Measurements from ENCODE around the gene ZMYND8.

GRCh38 chr20:47350181-47350550 lies 6.3 kb downstream of the ZMYND8 start:
- TF ChIP-seq, protein P1, sequence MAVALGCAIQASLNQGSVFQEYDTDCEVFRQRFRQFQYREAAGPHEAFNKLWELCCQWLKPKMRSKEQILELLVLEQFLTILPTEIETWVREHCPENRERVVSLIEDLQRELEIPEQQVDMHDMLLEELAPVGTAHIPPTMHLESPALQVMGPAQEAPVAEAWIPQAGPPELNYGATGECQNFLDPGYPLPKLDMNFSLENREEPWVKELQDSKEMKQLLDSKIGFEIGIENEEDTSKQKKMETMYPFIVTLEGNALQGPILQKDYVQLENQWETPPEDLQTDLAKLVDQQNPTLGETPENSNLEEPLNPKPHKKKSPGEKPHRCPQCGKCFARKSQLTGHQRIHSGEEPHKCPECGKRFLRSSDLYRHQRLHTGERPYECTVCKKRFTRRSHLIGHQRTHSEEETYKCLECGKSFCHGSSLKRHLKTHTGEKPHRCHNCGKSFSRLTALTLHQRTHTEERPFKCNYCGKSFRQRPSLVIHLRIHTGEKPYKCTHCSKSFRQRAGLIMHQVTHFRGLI (tag by site-specific recombination; IDR thresholded peaks at IDR 0.05), result no peak
- TF ChIP-seq, protein P2, sequence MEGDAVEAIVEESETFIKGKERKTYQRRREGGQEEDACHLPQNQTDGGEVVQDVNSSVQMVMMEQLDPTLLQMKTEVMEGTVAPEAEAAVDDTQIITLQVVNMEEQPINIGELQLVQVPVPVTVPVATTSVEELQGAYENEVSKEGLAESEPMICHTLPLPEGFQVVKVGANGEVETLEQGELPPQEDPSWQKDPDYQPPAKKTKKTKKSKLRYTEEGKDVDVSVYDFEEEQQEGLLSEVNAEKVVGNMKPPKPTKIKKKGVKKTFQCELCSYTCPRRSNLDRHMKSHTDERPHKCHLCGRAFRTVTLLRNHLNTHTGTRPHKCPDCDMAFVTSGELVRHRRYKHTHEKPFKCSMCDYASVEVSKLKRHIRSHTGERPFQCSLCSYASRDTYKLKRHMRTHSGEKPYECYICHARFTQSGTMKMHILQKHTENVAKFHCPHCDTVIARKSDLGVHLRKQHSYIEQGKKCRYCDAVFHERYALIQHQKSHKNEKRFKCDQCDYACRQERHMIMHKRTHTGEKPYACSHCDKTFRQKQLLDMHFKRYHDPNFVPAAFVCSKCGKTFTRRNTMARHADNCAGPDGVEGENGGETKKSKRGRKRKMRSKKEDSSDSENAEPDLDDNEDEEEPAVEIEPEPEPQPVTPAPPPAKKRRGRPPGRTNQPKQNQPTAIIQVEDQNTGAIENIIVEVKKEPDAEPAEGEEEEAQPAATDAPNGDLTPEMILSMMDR (tag by site-specific recombination; IDR thresholded peaks at IDR 0.05), result no peak
- TF ChIP-seq ZBTB1 (tag by site-specific recombination; IDR thresholded peaks at IDR 0.05) (no peak), ZNF292 (tag by site-specific recombination; IDR thresholded peaks at IDR 0.05; ENCODE audit: borderline replicate concordance, low read depth) (no peak), ZNF776 (tag by site-specific recombination; IDR thresholded peaks at IDR 0.05; ENCODE audit: borderline replicate concordance) (no peak), ZNF561 (tag by site-specific recombination; IDR thresholded peaks at IDR 0.05; ENCODE audit: borderline replicate concordance) (no peak), ZNF239 (tag by site-specific recombination; IDR thresholded peaks at IDR 0.05) (no peak), PRDM1 (tag by site-specific recombination; IDR thresholded peaks at IDR 0.05) (no peak), GLI2 (tag by site-specific recombination; IDR thresholded peaks at IDR 0.05; ENCODE audit: borderline replicate concordance, low read depth) (no peak), KLF16 (tag by site-specific recombination; IDR thresholded peaks at IDR 0.05) (no peak), ZNF121 (tag by site-specific recombination; IDR thresholded peaks at IDR 0.05) (no peak), ZNF221 (tag by site-specific recombination; IDR thresholded peaks at IDR 0.05; ENCODE audit: borderline replicate concordance) (no peak), ZNF19 (tag by site-specific recombination; IDR thresholded peaks at IDR 0.05; ENCODE audit: low read depth) (no peak)
- TF ChIP-seq, protein P3, sequence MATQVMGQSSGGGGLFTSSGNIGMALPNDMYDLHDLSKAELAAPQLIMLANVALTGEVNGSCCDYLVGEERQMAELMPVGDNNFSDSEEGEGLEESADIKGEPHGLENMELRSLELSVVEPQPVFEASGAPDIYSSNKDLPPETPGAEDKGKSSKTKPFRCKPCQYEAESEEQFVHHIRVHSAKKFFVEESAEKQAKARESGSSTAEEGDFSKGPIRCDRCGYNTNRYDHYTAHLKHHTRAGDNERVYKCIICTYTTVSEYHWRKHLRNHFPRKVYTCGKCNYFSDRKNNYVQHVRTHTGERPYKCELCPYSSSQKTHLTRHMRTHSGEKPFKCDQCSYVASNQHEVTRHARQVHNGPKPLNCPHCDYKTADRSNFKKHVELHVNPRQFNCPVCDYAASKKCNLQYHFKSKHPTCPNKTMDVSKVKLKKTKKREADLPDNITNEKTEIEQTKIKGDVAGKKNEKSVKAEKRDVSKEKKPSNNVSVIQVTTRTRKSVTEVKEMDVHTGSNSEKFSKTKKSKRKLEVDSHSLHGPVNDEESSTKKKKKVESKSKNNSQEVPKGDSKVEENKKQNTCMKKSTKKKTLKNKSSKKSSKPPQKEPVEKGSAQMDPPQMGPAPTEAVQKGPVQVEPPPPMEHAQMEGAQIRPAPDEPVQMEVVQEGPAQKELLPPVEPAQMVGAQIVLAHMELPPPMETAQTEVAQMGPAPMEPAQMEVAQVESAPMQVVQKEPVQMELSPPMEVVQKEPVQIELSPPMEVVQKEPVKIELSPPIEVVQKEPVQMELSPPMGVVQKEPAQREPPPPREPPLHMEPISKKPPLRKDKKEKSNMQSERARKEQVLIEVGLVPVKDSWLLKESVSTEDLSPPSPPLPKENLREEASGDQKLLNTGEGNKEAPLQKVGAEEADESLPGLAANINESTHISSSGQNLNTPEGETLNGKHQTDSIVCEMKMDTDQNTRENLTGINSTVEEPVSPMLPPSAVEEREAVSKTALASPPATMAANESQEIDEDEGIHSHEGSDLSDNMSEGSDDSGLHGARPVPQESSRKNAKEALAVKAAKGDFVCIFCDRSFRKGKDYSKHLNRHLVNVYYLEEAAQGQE (tag by site-specific recombination; IDR thresholded peaks at IDR 0.05), result no peak

All from HEK293 (cell line).